ENCODE data around the gene STK33.

Gene STK33

DNA sequence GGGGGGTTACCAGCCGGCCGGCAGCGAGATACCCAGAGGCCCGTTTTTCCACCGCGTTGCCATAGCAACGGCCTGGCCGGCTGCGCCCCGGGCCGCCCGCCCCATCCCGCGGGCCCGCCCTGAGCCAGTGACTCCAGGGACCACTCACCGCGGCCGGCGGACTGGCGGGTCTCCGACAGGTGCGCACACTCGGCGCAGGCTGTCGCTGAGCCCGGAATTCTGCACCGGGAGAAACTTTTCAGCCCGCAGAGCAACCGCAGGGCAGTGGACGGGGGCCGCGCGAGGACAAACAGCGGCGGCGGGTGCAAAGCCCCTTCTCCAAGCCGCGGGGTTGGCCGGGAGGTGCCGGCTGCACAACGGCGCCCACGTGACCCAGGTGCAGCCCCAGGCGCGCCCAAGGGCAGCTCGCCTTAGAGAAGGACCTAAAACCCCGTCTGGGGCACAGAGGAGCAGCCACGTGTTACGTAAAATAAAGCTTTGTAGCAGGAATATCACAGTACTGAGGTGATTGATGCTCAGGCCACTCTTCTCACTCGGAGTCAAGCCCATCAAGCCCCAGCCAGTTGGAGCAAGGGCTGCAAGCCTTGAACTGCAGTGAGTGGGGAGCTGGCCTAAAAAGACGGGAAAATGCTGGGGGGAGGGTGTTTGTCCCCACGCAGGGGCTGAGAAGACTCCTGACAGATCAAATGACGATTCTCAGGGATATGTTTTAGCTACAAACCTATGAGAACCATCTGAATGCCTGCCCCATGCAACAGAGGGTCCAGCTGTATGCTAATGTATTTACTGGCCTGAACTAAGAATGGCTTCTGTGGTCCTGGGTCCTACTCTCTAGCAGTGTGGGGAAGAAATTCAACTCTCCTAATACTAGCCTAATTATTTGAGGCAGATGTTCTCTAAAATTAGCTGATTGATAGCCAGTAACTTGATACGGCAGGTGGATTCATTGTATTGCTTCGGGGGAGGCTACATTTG lies at the start of gene STK33:
TSS of gene STK33 (minus strand) at position 294 of the 975 bp plus-strand sequence. CDS start 119,323 bp downstream, outside the sequence.
- peak within 1 kb of the TSS; percentile 75 for H3K27ac Mint-ChIP-seq
- peak; percentile 94 for ATAC-seq
- peaks cover 13% of the 10 kb centered on the region for H3K4me1 Mint-ChIP-seq
- H3K4me3 Mint-ChIP-seq = peak within 1 kb of the TSS; percentile 89
- no peaks in the 10 kb centered on the region for H3K27me3 Mint-ChIP-seq
- no peaks in the 10 kb centered on the region for H3K9me3 Mint-ChIP-seq
- H3K36me3 Mint-ChIP-seq = no peaks in the 10 kb centered on the region

DNA sequence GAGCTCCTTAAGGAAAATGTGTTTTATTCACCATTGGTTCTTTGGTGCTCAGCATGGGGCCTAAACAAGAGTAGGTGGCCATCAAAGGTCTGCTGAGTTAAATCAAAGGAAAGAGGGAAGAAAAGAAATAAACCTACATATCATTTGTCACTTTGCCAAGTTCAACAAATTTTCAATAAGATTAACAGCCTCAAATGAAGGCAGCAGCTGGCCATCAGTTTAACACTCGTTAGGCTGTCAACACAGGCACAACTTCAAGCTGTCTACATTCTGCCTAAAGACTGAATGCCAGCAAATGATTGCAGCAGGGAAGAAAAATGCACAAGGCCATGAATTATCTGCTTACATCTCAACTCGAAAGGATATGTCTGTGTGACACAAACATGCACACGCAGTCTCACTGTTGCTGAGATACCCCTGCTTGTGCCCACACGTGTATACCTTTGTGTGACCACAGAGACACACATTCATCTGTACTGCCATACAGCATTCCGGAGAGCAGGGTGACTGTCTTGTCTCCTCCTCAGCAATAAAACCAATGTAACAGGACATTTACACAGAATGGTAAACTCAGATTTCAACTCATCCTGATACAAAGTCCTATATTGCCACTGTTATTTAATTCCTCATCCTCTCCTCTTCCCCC lies 48.3 kb upstream of the STK33 start:
- peaks cover 31% of the 10 kb centered on the region for H3K36me3 Mint-ChIP-seq
- H3K4me3 Mint-ChIP-seq = no peak overlapping the region

DNA sequence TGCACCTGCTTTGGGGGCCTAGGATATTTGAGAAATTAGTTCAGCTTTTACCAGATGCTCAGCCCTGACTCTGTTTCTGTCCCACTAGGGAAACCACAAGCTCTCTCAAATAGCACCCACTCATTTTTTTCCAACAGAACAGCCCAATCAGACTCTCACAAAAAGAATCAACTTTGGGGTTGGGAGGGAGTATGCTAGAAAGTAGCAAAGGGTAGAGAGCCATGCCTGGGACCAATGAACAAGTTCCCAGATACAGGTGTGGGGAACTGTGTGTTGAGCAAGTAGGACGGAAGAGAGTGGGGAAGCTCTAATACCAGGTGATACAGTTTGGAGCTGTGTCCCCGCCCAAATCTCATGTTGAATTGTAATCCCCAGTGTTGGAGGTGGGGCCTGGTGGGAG lies 47.3 kb upstream of the STK33 start:
- H3K9me3 Mint-ChIP-seq = peaks cover 6% of the 10 kb centered on the region
- H3K36me3 Mint-ChIP-seq = peaks cover 40% of the 10 kb centered on the region
- no peaks in the 10 kb centered on the region for H3K4me1 Mint-ChIP-seq
- no peak overlapping the region for H3K4me3 Mint-ChIP-seq
- H3K27ac Mint-ChIP-seq = no peak overlapping the region
- no peaks in the 10 kb centered on the region for H3K27me3 Mint-ChIP-seq
- ATAC-seq = no peak

More for the DNA sequence above, 48.3 kb upstream of the STK33 start:
- no peak for ATAC-seq
- no peaks in the 10 kb centered on the region for H3K27me3 Mint-ChIP-seq
- H3K4me1 Mint-ChIP-seq = no peaks in the 10 kb centered on the region
- no peak overlapping the region for H3K27ac Mint-ChIP-seq
- H3K9me3 Mint-ChIP-seq = no peaks in the 10 kb centered on the region

DNA sequence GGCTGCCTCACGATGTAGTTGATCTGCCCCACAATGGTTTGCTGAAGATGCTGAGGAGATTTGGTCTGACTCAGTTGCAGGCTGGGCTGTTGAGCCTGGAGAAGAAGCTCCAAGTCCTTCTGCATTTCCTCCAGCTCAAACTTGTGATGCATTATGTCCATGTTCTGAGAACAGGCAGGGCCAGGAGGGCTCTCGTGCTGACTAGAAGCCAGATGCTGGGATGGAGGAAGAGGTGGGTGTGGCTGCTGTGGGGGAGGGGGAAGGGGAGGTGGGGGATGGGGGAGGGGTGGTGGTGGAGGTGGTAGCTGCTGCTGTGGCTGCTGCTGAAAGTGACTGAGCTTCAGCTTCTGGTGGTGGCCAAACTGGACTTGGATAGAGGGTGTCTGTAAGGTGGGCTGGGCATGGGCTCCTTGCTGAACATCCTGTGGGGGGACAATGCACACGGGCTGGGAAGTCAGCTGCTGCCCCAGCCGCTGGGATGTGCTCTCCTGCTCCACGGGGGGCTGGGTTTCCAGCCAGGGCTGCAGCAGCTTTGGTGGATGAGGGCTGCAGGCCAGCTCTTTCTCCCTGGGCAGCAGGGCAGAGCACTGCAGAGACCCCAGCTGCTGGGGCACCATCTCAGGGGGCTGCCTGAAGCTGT lies 46.4 kb upstream of the STK33 start:
- Mint-ChIP-seq H3K27me3 (no peaks in the 10 kb centered on the region), H3K4me1 (no peaks in the 10 kb centered on the region), H3K4me3 (no peak overlapping the region), H3K9me3 (peaks cover 11% of the 10 kb centered on the region), H3K27ac (no peak overlapping the region), H3K36me3 (peaks cover 50% of the 10 kb centered on the region)
- ATAC-seq = no peak

DNA sequence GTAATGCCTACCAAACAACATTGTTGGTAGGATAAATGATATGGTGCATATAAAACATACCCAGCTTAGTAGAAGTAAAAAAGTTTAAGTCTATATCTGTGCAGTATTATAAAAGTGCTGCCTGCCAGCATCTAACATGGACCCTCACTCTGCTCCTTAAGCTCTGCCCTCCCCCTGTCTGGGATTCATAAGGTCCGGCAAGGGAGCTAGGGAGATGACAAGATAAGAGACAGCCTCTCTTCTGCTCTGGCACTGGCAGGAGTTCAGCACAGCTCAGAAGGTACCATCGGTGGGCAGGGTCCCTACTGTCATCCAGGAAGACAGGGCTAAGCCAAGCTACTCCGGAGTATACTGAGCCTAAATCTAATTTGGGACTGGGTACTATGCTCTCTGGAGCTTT lies 45.6 kb upstream of the STK33 start:
- no peak overlapping the region for H3K27ac Mint-ChIP-seq
- H3K27me3 Mint-ChIP-seq = no peaks in the 10 kb centered on the region
- peaks cover 52% of the 10 kb centered on the region for H3K36me3 Mint-ChIP-seq
- H3K4me3 Mint-ChIP-seq = no peak overlapping the region
- ATAC-seq = no peak
- H3K9me3 Mint-ChIP-seq = peaks cover 11% of the 10 kb centered on the region
- no peaks in the 10 kb centered on the region for H3K4me1 Mint-ChIP-seq

DNA sequence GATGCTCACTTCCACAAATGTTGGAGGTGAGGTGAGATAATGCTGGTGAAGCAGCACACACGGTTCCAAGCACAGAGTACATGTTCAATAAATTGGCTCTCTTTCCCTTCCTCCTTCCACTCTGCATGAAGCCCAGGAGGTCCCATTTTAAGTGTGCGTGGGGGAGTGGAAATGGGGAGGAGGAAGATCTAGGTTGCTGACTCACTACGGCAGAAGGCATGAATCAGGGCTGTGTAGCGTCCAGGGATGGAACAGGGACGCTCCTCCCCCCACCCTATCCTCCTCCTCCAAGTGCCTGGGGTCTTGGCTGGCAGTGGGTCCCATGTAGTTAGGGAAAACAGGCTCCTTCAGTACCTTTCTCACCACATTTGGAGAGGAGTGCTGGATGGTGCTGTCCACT lies 44.3 kb upstream of the STK33 start:
- no peak overlapping the region for H3K27ac Mint-ChIP-seq
- ATAC-seq = no peak

DNA sequence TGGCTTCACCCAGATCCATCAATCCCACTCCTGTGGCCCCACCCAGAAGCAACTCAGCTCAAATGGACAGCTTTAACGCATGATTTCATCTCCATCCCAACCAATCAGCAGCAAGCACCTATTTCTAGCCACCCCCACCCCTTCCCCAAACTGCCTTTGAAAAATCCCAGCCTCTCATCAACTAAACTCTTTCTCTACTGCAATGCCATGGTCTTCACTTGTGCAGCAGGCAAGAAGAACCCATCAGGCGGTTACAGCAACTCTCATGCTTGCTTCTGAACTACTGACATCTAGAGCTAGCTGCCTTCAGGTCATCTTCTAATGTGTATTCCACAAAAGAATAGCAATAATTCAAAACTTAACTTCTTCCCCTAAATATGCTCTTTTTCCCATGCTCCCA lies 42.1 kb upstream of the STK33 start:
- no peaks in the 10 kb centered on the region for H3K4me1 Mint-ChIP-seq
- H3K9me3 Mint-ChIP-seq = peaks cover 11% of the 10 kb centered on the region
- no peaks in the 10 kb centered on the region for H3K27me3 Mint-ChIP-seq
- no peak overlapping the region for H3K27ac Mint-ChIP-seq
- peaks cover 49% of the 10 kb centered on the region for H3K36me3 Mint-ChIP-seq
- ATAC-seq = no peak
- no peak overlapping the region for H3K4me3 Mint-ChIP-seq

More for the DNA sequence above, 44.3 kb upstream of the STK33 start:
- Mint-ChIP-seq H3K4me1 (no peaks in the 10 kb centered on the region), H3K9me3 (peaks cover 11% of the 10 kb centered on the region), H3K4me3 (no peak overlapping the region), H3K27me3 (no peaks in the 10 kb centered on the region), H3K36me3 (peaks cover 52% of the 10 kb centered on the region)

DNA sequence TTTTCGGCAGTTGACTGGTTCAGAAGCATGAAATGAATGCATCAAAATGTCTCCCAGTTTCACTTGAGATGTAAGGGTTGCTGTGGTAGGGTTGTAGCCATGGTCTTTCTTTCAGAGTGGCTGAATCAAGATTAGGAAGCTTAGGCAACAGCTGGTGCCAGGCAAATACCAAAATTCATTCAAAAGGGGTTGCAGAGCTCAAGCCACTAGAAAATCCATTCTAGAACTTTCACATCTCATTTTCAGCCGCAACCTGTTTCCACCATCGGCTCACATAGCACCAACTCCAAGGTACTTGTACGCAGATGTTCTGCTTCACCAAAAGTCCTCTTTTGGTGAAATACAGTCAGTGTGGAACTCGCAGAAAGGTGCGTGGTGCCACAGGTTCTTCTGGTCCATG lies 40.5 kb upstream of the STK33 start:
- H3K36me3 Mint-ChIP-seq = peaks cover 56% of the 10 kb centered on the region

DNA sequence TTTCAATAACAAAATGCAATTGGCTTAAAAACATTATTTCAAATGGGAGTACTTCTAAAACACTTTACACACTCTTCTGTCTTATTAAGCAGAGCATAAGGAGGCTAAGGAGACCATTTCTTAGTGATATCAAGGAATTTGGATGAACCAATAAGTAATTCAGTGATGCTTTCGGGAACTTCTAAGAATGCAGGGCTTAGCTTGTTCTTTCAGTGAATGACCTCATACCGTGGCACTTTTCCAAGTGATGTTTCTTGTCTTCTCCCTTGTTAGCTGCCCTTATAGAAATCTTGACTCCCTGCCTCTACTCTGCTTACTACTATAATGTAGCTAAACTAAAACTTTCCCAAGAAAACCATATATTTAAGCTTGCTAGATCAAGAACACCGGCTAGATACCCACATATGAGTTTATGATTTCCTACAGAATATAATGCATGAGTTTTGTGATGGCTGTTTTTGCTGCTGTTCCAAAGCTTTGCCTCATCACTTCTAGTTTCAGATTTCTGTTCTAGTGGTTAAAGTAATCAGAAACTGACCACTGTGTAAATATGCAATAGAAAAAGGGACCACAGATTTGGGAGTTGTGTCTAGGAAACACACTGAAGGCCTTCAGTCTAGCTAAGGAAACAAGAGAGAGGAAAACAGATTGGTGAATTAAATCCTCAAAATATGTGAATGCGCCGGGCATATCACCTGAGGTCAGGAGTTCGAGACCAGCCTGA lies 37.5 kb upstream of the STK33 start:
- peaks cover 40% of the 10 kb centered on the region for H3K36me3 Mint-ChIP-seq
- peaks cover 6% of the 10 kb centered on the region for H3K9me3 Mint-ChIP-seq
- H3K27me3 Mint-ChIP-seq = no peaks in the 10 kb centered on the region
- ATAC-seq = no peak
- no peaks in the 10 kb centered on the region for H3K4me1 Mint-ChIP-seq
- no peak overlapping the region for H3K27ac Mint-ChIP-seq
- no peak overlapping the region for H3K4me3 Mint-ChIP-seq

More for the DNA sequence above, 40.5 kb upstream of the STK33 start:
- Mint-ChIP-seq H3K9me3 (peaks cover 11% of the 10 kb centered on the region), H3K27ac (no peak overlapping the region), H3K4me1 (no peaks in the 10 kb centered on the region), H3K27me3 (no peaks in the 10 kb centered on the region), H3K4me3 (no peak overlapping the region)
- ATAC-seq = no peak

DNA sequence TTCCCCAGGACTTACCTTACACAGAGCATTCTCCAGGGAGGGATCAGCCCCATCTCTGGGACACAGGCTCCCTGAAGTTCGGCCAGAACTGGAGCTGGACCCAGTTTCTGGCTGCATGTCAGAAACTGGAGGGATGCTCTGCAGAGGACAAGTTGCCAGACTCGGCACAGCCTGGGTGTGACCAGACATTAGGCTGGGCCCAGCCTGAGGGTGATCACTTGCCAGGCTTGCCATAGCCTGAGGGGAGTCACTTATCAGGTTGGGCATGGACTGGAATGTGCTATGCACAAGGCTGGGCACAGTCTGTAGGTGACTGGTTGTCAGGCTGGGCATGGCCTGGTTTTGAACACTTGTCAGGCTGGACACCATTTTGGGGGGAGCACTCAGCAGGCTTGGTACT lies 30.7 kb upstream of the STK33 start:
- Mint-ChIP-seq H3K4me3 (no peak overlapping the region), H3K36me3 (peaks cover 39% of the 10 kb centered on the region), H3K4me1 (no peaks in the 10 kb centered on the region), H3K27me3 (no peaks in the 10 kb centered on the region), H3K27ac (no peak overlapping the region), H3K9me3 (no peaks in the 10 kb centered on the region)
- peak; percentile 24 for ATAC-seq

DNA sequence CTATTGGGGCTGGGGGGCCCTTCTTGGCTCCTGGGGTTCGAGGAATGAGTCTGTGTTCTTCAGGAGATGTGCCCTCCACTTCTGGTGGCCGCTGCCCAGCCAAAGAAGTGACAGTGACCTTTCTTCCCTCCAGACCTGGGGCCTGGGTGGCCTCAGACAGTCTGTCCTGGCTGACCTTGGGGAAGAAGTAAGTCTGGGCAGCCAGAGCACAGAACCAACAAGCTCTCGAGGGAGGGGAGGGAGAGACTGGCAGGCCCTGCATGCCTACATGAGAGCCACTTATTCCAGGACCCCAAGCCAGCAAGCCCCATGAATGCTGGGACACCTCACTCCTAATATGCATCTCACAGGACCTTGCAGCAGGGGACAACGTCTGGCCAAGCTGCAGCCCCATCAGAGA lies 27.1 kb upstream of the STK33 start:
- ATAC-seq = no peak
- Mint-ChIP-seq H3K9me3 (no peaks in the 10 kb centered on the region), H3K4me3 (no peak overlapping the region), H3K4me1 (no peaks in the 10 kb centered on the region), H3K36me3 (peaks cover 49% of the 10 kb centered on the region), H3K27me3 (no peaks in the 10 kb centered on the region), H3K27ac (no peak overlapping the region)

DNA sequence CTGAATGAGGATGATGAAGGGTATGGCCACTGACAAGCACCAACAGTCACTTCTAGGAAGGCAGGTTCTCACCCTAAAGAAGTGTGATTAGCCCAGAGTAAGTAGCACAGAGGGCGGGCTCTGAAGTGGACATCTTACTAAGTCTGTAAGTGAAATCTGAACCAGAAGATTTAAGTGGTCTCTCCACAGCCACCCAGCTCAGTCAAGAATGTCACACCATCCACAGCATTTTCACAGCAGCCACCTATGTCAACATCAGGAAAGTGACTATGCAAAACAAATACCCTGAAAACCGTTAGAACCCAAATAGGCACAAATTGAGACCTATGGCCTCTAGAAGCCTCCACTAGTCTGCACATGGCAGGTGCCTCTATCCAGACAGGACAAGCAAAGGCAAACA lies 23.0 kb upstream of the STK33 start:
- H3K4me3 Mint-ChIP-seq = no peak overlapping the region
- H3K9me3 Mint-ChIP-seq = no peaks in the 10 kb centered on the region
- no peaks in the 10 kb centered on the region for H3K27me3 Mint-ChIP-seq
- H3K4me1 Mint-ChIP-seq = no peaks in the 10 kb centered on the region
- no peak for ATAC-seq
- H3K36me3 Mint-ChIP-seq = peaks cover 58% of the 10 kb centered on the region
- no peak overlapping the region for H3K27ac Mint-ChIP-seq

DNA sequence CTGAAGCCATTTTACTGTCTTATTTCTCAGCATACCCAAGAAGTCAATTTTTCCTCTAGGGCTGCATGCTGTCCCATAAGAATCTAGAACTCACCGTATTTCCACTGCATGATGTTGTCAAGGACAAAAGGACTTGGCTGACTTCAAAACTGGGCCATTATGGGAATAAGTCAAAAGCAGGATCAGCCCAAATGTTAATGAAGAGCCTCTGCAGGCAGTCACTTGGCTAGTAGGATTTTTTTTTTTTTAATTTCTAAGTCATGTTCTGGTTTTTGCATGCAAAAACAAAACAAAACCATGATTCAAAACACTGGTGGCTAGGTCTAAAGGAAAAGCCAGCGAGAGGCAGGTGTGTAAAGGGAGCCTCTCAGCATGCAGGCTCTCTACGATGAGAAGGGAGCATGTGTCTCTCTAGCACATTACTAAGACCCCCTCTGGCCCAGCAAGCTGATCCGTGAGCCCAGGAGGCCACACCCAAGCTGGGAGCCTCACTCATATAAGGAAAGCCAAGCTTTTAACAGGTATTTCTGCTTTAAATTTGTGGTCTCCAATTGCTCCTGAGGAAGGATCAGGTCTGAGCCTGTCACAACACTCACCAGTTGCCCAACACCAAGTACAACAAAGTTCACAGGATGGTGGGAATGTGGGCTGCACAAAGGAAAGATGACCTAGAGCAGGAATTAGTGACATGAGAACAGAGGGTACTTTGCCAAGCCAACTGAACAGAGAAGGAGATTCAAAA lies 21.4 kb upstream of the STK33 start:
- H3K4me1 Mint-ChIP-seq = no peaks in the 10 kb centered on the region
- ATAC-seq = no peak
- H3K4me3 Mint-ChIP-seq = no peak overlapping the region
- no peaks in the 10 kb centered on the region for H3K9me3 Mint-ChIP-seq
- H3K27ac Mint-ChIP-seq = no peak overlapping the region
- peaks cover 48% of the 10 kb centered on the region for H3K36me3 Mint-ChIP-seq
- no peaks in the 10 kb centered on the region for H3K27me3 Mint-ChIP-seq

DNA sequence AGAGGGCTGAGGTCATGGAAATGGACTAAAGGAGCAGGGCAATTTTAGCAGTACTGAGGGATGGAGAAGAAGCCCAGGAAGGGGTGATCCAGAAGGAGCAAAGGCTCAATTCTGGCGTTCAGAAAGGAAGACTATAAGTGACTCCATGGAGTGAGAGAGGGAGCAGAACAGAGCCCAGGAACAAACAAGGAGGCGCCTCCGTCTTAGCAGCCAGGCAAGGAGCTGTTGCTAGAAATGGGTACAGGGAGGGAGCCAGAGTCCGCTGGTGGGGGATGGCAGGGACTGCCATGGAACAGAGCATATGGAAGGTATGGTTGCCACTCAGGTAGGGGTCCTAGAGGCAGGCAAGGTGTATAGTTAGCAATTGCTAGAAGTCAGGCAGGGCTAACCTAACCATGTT lies 20.5 kb upstream of the STK33 start:
- no peak overlapping the region for H3K27ac Mint-ChIP-seq
- H3K27me3 Mint-ChIP-seq = no peaks in the 10 kb centered on the region
- no peak for ATAC-seq
- no peaks in the 10 kb centered on the region for H3K4me1 Mint-ChIP-seq
- peaks cover 43% of the 10 kb centered on the region for H3K36me3 Mint-ChIP-seq
- H3K4me3 Mint-ChIP-seq = no peak overlapping the region
- H3K9me3 Mint-ChIP-seq = no peaks in the 10 kb centered on the region
